Osteoblast (primary cell): ENCODE data around the gene ALPK1. TPM values are rescaled to one million over a fixed set of nuclear protein-coding genes. Genes with fewer than 3 reads are reported as not detected.
"Not testable (repeated sequence)": the region's sequence is repeated elsewhere in the genome, so short reads cannot be mapped to it uniquely, and the experiment has no call there.

ENCODE experiments used
- DNase-seq: peaks from one replicate; pipeline ENCODE4 v3.0.0; 2011; ENCODE audit warnings: low spot score, mixed read lengths; ENCODE audit not compliant: insufficient read length; ENCODE audit errors: missing footprints
- H2AFZ ChIP-seq: 2 replicates; pipeline ENCODE4 v1.6.0; 2011; ENCODE audit warnings: mild to moderate bottlenecking, low read length
- H3K27ac ChIP-seq: 2 replicates; pipeline ENCODE4 v1.5.1; 2011; ENCODE audit warnings: mild to moderate bottlenecking, low read depth, low read length, moderate library complexity
- H3K27me3 ChIP-seq: 2 replicates; pipeline ENCODE4 v1.6.0; 2012; ENCODE audit warnings: mild to moderate bottlenecking, control low read depth, inconsistent platforms, low read length, moderate library complexity; ENCODE audit not compliant: insufficient read depth
- H3K36me3 ChIP-seq: 2 replicates; pipeline ENCODE4 v1.5.1; 2011; ENCODE audit warnings: mild to moderate bottlenecking, low read length, control low read depth, moderate library complexity; ENCODE audit not compliant: insufficient read depth
- H3K4me1 ChIP-seq: 2 replicates; pipeline ENCODE4 v1.5.1; 2011; ENCODE audit warnings: mild to moderate bottlenecking, low read length, control low read depth, moderate library complexity; ENCODE audit not compliant: insufficient read depth
- H3K4me2 ChIP-seq: 2 replicates; pipeline ENCODE4 v1.6.0; 2011; ENCODE audit warnings: mild to moderate bottlenecking, low read length; ENCODE audit not compliant: insufficient read depth
- H3K4me3 ChIP-seq: fragments of 200-600 bp; sonication (generic); 3 replicates; pipeline ENCODE4 v1.5.1; 2012; ENCODE audit warnings: mild to moderate bottlenecking, low read length, inconsistent platforms; ENCODE audit not compliant: insufficient read depth
- H3K79me2 ChIP-seq: 2 replicates; pipeline ENCODE4 v1.6.0; 2012; ENCODE audit warnings: mild to moderate bottlenecking, low read length, control low read depth, inconsistent platforms; ENCODE audit not compliant: insufficient read depth
- H3K9me3 ChIP-seq: 2 replicates; pipeline ENCODE4 v1.5.1; 2011; ENCODE audit warnings: low read depth, low read length, control low read depth
- H4K20me1 ChIP-seq: 2 replicates; pipeline ENCODE4 v1.6.0; 2012; ENCODE audit warnings: mild to moderate bottlenecking, low read length, control low read depth; ENCODE audit not compliant: insufficient read depth
- total RNA-seq: library from RNA; depleted of rRNA; stranded (reverse); fragments of >200 nt; gene quantifications from 2 replicates; pipeline ENCODE4 v1.2.3, GENCODE V29; 2012
- TF ChIP-seq, protein P1 (sequence below): IDR thresholded peaks from 2 replicates; pipeline ENCODE4 v1.5.1; 2011; ENCODE audit warnings: mild to moderate bottlenecking, low read depth, low read length, moderate library complexity; ENCODE audit errors: extremely low read depth

Gene ALPK1
- total RNA-seq, 1 donor: 39.8 TPM

DNA sequence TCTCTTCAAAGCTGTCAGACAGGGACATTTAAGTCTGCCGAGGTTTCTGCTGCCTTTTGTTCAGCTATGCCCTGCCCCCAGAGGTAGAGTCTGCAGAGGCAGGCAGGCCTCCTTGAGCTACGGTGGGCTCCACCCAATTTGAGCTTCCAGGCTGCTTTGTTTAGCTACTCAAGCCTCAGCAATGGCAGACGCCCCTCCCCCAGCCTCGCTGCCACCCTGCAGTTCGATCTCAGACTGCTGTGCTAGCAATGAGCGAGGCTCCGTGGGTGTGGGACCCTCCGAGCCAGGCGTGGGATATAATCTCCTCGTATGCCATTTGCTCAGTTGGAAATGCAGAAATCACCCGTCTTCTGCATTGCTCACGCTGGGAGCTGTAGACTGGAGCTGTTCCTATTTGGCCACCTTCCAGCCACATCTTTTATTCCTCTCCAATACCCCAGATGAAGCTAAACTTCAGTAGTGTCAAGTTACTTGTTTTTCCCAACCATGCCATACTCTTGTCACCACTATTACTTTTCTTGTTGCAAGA lies 12.2 kb downstream of the ALPK1 start:
- H3K36me3 ChIP-seq, H3K27ac ChIP-seq, H3K79me2 ChIP-seq, H3K9me3 ChIP-seq, H3K27me3 ChIP-seq, DNase-seq, H3K4me3 ChIP-seq, H3K4me1 ChIP-seq, H3K4me2 ChIP-seq, H4K20me1 ChIP-seq: not testable (repeated sequence)
- H2AFZ ChIP-seq: peak overlapping the region; percentile 22

- H3K4me3 ChIP-seq: no peak overlapping the region
- DNase-seq: no peak
- no peaks in the 10 kb centered on the region for H3K79me2 ChIP-seq
- TF ChIP-seq, protein P1, sequence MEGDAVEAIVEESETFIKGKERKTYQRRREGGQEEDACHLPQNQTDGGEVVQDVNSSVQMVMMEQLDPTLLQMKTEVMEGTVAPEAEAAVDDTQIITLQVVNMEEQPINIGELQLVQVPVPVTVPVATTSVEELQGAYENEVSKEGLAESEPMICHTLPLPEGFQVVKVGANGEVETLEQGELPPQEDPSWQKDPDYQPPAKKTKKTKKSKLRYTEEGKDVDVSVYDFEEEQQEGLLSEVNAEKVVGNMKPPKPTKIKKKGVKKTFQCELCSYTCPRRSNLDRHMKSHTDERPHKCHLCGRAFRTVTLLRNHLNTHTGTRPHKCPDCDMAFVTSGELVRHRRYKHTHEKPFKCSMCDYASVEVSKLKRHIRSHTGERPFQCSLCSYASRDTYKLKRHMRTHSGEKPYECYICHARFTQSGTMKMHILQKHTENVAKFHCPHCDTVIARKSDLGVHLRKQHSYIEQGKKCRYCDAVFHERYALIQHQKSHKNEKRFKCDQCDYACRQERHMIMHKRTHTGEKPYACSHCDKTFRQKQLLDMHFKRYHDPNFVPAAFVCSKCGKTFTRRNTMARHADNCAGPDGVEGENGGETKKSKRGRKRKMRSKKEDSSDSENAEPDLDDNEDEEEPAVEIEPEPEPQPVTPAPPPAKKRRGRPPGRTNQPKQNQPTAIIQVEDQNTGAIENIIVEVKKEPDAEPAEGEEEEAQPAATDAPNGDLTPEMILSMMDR: no peak
- H3K27me3 ChIP-seq: no peaks in the 10 kb centered on the region
- H3K4me2 ChIP-seq: no peak overlapping the region
- no peaks in the 10 kb centered on the region for H3K9me3 ChIP-seq
- H3K36me3 ChIP-seq: no peaks in the 10 kb centered on the region
- no peaks in the 10 kb centered on the region for H4K20me1 ChIP-seq
- H2AFZ ChIP-seq: no peak overlapping the region
- H3K27ac ChIP-seq: no peak overlapping the region
- no peaks in the 10 kb centered on the region for H3K4me1 ChIP-seq
Measured at GRCh38 chr4:112311516-112311915, 14.3 kb downstream of the ALPK1 start.

GRCh38 chr4:112312610-112313239 lies 15.6 kb downstream of the ALPK1 start:
- Histone ChIP-seq H3K4me1 (no peaks in the 10 kb centered on the region), H3K4me2 (no peak overlapping the region), H4K20me1 (no peaks in the 10 kb centered on the region), H3K4me3 (no peak overlapping the region), H3K27me3 (no peaks in the 10 kb centered on the region), H2AFZ (no peak overlapping the region), H3K36me3 (no peaks in the 10 kb centered on the region), H3K79me2 (no peaks in the 10 kb centered on the region), H3K9me3 (no peaks in the 10 kb centered on the region), H3K27ac (no peak overlapping the region)
- TF ChIP-seq, protein P1: no peak
- peak; percentile 73 for DNase-seq

GRCh38 chr4:112315446-112315845 lies 18.3 kb downstream of the ALPK1 start:
- H3K36me3 ChIP-seq: no peaks in the 10 kb centered on the region
- H2AFZ ChIP-seq: no peak overlapping the region
- TF ChIP-seq, protein P1: no peak
- no peak overlapping the region for H3K27ac ChIP-seq
- no peak overlapping the region for H3K4me2 ChIP-seq
- no peak for DNase-seq
- no peaks in the 10 kb centered on the region for H3K27me3 ChIP-seq
- no peaks in the 10 kb centered on the region for H3K9me3 ChIP-seq
- H3K4me3 ChIP-seq: no peak overlapping the region
- H4K20me1 ChIP-seq: no peaks in the 10 kb centered on the region
- H3K79me2 ChIP-seq: no peaks in the 10 kb centered on the region
- H3K4me1 ChIP-seq: no peaks in the 10 kb centered on the region
